Epithelial cell of esophagus (primary cell): Measurements from ENCODE around the gene ALK.

Experiments
- DNase-seq: peaks from one replicate; pipeline ENCODE4 v3.0.0; 2010; ENCODE audit warnings: low read depth
- H3K4me3 ChIP-seq: 2 replicates; pipeline ENCODE4 v1.5.1; 2011; ENCODE audit warnings: mild to moderate bottlenecking, low read length, control low read depth
- TF ChIP-seq, protein P1 (sequence below): IDR thresholded peaks from 2 replicates; pipeline ENCODE4 v1.5.1; 2011; ENCODE audit warnings: low read depth, mild to moderate bottlenecking, low read length, control low read depth, inconsistent platforms; ENCODE audit not compliant: insufficient read depth; ENCODE audit errors: missing control alignments

Gene ALK

DNA sequence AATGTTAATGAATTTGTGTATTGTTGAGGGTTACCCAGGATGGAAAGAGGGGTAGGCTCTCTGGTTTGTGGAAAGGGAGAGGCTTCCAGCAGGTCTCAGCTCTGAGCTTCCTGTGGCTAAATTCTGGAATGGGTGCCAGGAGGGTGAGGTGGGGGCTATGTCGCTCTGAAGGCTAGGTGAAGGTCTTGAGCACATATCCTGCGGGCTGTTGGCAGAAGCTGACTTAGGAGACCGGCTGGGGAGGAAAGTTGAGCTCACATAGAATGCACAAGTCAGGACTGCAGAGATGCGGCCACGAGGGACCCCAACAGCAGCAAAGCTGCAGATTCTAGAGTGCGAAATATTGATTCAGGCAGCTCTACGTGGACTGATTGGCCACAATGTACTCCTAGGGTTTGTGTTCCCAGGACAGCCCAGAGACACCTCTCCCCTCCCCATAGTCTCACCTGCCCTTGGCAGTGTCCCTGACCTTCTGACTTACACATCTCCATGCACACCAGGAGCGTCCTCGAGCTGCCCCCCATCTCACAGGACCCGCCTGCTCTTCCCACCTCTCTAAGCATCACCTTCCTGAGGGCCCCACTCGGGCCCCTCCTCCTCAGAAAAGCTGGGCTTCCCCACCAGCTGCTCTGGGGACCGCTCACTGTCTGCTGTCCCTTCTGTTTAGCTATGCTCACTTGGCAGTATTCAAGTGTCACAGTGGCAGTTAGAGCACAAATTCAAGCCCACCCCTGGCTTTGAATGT lies 72.6 kb downstream of the ALK start:
- TF ChIP-seq, protein P1, sequence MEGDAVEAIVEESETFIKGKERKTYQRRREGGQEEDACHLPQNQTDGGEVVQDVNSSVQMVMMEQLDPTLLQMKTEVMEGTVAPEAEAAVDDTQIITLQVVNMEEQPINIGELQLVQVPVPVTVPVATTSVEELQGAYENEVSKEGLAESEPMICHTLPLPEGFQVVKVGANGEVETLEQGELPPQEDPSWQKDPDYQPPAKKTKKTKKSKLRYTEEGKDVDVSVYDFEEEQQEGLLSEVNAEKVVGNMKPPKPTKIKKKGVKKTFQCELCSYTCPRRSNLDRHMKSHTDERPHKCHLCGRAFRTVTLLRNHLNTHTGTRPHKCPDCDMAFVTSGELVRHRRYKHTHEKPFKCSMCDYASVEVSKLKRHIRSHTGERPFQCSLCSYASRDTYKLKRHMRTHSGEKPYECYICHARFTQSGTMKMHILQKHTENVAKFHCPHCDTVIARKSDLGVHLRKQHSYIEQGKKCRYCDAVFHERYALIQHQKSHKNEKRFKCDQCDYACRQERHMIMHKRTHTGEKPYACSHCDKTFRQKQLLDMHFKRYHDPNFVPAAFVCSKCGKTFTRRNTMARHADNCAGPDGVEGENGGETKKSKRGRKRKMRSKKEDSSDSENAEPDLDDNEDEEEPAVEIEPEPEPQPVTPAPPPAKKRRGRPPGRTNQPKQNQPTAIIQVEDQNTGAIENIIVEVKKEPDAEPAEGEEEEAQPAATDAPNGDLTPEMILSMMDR, result no peak
- H3K4me3 ChIP-seq, result no peak overlapping the region
- DNase-seq, result no peak

DNA sequence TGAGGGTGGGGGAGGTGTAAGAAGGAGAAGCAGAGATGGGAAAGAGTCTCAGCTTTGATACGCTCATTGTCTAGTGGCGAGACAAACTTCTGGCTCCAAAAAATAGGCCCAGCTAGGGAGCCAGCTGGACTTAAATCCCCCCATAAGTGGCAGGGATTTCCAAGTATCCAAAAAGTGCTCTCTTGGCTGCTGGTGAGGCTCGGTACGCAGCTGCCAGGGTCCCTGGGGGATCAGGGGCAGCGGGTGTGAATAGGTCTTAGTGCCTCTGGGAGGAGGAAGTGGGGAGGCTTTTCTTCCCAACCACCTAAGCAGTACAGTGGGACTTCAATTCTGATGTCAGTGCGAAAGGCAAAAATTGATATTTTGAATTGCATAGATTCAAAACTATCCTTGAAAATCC lies 73.5 kb downstream of the ALK start:
- H3K4me3 ChIP-seq, result no peak overlapping the region
- TF ChIP-seq, protein P1, result no peak
- no peak for DNase-seq

GRCh38 chr2:29844713-29845326 lies 76.6 kb downstream of the ALK start:
- DNase-seq, result peak; percentile 16
- TF ChIP-seq, protein P1, result no peak
- H3K4me3 ChIP-seq, result no peak overlapping the region

- peak; percentile 34 for DNase-seq
- H3K4me3 ChIP-seq, result no peak overlapping the region
- TF ChIP-seq, protein P1, result peak; percentile 99
Measured at GRCh38 chr2:29841386-29842004, 79.9 kb downstream of the ALK start.

GRCh38 chr2:29839306-29839705 lies 82.1 kb downstream of the ALK start:
- H3K4me3 ChIP-seq, result no peak overlapping the region
- TF ChIP-seq, protein P1, result no peak
- DNase-seq, result no peak

DNA sequence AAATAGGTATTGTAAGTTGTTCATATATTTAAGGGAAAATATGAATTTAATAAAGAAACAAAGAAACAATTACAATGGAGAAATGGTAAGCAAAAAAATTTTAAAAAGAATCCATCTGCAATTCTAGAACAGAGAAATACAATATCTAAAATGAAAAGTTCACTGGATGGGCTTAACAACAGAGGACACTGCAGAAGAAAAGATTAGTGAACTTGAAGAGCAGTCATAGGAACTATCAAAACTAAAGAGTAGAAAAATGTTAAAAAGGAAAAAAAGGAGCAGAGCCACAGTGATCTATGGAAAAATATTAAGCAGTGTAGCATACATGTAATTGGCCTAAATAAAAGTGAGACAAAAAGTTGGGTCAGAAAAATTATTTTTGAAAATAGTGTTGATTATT lies 83.5 kb downstream of the ALK start:
- no peak for DNase-seq
- H3K4me3 ChIP-seq, result no peak overlapping the region
- TF ChIP-seq, protein P1, result no peak
